ENCODE data around the gene ZNF584. TPM values are rescaled to one million over a fixed set of nuclear protein-coding genes. Genes with fewer than 3 reads are reported as not detected.
A peak's percentile ranks its signal among the peaks of the same experiment; 100 is the strongest.

ZNF584 gene
- total and polyA plus RNA-seq, 2 experiments from 2014 or later = 15.6 to 16.0 TPM

DNA sequence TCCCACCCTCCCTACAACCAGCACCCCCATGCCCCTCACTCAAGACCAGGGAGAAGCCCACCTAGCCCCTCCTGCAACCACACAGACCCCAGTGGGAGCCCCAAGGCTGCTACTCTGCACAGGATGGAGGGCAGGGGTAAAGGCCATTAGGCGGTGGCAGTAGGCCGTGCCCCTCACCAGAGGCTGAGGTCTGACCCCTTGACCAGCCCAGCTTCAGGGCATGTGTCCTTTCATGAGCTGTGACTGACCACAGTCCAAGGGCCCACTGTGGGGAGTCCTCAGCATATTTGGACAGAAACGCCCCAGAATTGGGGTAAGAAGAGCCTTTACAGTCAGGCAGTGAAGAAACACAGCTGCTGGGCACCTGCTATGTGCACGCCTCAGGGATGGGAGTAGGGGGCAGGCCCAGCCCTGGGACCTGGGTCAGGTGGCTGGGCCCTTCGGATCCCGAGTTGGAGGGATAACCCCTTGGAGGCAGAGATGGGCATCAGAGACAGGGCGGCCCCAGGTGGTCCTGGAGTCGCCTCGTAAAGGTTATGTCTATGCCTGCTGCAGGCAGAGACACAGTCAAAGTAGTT lies 23.0 kb upstream of the ZNF584 start:
- Histone ChIP-seq H3K4me1 (ENCODE audit: low read depth) (peaks cover 13% of the 10 kb centered on the region), H3K27ac (peak overlapping the region; percentile 96), H3K9me3 (ENCODE audit: low read depth) (no peaks in the 10 kb centered on the region), H3K4me3 (peak overlapping the region; percentile 77), H3K36me3 (peaks cover 3% of the 10 kb centered on the region), H3K27me3 (no peaks in the 10 kb centered on the region)
- TF ChIP-seq, protein P1, sequence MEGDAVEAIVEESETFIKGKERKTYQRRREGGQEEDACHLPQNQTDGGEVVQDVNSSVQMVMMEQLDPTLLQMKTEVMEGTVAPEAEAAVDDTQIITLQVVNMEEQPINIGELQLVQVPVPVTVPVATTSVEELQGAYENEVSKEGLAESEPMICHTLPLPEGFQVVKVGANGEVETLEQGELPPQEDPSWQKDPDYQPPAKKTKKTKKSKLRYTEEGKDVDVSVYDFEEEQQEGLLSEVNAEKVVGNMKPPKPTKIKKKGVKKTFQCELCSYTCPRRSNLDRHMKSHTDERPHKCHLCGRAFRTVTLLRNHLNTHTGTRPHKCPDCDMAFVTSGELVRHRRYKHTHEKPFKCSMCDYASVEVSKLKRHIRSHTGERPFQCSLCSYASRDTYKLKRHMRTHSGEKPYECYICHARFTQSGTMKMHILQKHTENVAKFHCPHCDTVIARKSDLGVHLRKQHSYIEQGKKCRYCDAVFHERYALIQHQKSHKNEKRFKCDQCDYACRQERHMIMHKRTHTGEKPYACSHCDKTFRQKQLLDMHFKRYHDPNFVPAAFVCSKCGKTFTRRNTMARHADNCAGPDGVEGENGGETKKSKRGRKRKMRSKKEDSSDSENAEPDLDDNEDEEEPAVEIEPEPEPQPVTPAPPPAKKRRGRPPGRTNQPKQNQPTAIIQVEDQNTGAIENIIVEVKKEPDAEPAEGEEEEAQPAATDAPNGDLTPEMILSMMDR (IDR thresholded peaks at IDR 0.05; ENCODE audit: low read depth, low read length) = no peak
- no peak for DNase-seq (ENCODE audit: low read depth in 1 of 2, low spot score in 1 of 2)

DNA sequence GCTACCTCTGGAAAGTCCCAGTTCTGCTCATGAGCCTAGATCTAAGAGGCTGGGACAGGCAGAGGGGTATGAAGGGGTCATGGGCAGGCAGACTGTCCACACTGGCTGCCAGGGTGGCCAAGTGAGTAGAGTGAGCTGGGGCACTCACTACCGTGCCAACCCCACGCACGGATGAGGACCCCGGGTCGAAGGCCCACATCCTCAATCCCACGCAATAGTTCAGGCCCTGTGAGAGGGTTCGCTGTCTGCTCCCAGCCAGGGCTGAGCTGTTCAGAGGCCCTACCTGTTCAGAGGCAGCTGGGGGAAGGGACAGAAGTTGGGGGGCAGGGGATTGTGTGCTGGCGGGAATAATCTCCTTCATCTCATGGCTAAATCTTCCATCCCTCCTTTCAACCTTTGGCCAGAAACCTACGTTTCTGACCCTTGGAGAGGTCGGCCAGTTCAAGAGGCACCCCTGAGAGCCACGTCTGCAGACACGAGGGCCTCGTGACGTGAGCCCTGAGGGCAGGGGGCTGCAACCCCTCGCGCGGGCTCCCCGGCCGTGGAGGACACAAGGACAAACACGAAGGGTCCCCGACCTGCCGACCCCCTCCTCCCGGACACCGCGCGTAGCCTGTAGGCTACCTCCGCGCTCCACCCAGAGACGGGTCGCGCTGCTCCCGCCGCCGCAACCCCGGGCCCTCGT lies 22.4 kb upstream of the ZNF584 start:
- TF ChIP-seq, protein P1 (IDR thresholded peaks at IDR 0.05; ENCODE audit: low read depth, low read length) = no peak
- no peak for DNase-seq (ENCODE audit: low read depth in 1 of 2, low spot score in 1 of 2)
- H3K27ac ChIP-seq = peak overlapping the region; percentile 96
- H3K9me3 ChIP-seq (ENCODE audit: low read depth) = no peaks in the 10 kb centered on the region
- H3K27me3 ChIP-seq = no peaks in the 10 kb centered on the region
- peaks cover 9% of the 10 kb centered on the region for H3K36me3 ChIP-seq
- peak overlapping the region; percentile 77 for H3K4me3 ChIP-seq
- peaks cover 13% of the 10 kb centered on the region for H3K4me1 ChIP-seq (ENCODE audit: low read depth)

DNA sequence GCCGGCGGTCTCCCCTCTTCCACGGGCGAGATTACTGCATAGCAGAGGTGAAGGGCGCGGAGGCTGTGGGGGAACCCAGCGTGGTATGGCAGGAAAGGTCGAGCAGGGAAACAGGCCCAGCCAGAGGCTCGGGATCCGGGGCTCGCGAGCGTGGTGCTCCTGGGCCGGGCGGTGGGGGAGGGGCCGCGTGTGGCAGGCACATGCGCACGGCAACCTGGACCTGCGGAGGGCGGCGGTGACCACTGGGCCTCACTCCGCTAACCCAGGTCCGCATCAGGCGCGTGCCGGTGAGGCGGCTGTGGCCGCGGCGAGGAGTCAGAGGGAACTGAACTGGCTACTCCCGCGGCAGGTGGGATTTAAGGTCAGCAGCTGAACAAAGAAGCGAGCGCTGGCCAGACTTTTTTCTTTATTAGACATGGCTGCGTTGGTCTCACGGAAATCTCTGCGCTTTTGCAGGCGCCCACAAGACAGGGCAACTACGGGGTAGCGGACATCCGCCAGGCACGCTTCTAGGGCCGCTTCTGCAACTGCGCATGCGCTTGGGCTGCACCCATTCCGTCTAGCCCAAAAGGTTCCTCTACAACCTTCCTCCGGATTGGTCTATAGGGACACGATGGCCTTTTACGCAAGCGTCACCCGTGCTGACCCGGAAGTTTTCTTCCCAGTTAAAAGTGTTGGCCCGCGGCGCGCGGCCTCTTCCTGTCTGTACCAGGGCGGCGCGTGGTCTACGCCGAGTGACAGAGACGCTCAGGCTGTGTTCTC lies 21.7 kb upstream of the ZNF584 start, which contains the start of gene RPS5:
RPS5 (plus strand) TSS at position 694 of the 762 bp plus-strand sequence. CDS start 869 bp downstream, outside the sequence.
- H3K27ac ChIP-seq = peak within 1 kb of the TSS; percentile 96

DNA sequence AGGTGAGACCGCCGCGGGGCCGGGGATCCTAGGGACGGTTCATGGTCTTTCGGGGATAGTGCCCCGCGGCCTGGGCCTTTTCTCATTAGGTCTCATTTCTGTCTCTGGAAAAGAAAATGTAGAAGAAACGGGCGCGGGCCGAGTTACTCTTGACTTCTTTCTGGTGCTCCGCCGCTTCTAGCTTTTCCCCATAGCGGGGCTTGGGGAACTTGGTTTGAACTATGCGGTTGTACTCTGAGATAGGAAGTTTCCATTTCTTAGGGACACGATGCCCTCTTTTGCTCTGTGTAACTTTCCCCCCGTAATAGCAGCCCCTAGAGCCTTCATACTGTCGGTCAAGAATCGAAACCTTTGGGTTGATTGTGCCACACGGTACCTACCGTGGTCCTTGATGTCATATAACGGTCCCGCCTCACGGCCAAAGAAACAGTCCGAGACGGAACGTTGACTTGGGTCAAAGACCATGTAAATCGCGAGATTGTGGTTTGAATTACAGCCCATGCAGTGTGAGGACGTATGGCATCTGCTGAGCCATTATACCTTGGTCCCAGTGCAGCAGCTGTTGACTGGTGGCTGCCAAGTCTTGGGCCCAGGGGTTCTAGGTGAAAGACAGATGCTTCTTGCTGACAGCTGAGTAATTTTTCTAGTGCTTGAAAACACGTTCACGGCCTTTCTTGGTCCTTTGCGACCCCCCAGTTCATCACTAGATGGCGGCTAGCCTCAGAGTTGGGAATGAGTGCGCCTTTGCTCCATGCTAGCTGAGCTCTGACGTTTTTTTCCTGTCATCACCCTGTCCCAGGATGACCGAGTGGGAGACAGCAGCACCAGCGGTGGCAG lies 20.9 kb upstream of the ZNF584 start:
- Histone ChIP-seq H3K27ac (peak overlapping the region; percentile 96), H3K4me3 (peak overlapping the region; percentile 77), H3K4me1 (ENCODE audit: low read depth) (peaks cover 13% of the 10 kb centered on the region), H3K36me3 (peaks cover 15% of the 10 kb centered on the region), H3K27me3 (no peaks in the 10 kb centered on the region), H3K9me3 (ENCODE audit: low read depth) (no peaks in the 10 kb centered on the region)
- TF ChIP-seq, protein P1 (IDR thresholded peaks at IDR 0.05; ENCODE audit: low read depth, low read length) = peak; percentile 12
- no peak for DNase-seq (ENCODE audit: low read depth in 1 of 2, low spot score in 1 of 2)

More for the DNA sequence above, 21.7 kb upstream of the ZNF584 start, which contains the start of gene RPS5:
- DNase-seq (ENCODE audit: low read depth in 1 of 2, low spot score in 1 of 2) = peak; percentile 99
- no peaks in the 10 kb centered on the region for H3K9me3 ChIP-seq (ENCODE audit: low read depth)
- peaks cover 13% of the 10 kb centered on the region for H3K36me3 ChIP-seq
- TF ChIP-seq, protein P1 (IDR thresholded peaks at IDR 0.05; ENCODE audit: low read depth, low read length) = no peak
- H3K27me3 ChIP-seq = no peaks in the 10 kb centered on the region
- H3K4me1 ChIP-seq (ENCODE audit: low read depth) = peaks cover 13% of the 10 kb centered on the region
- H3K4me3 ChIP-seq = peak within 1 kb of the TSS; percentile 77

DNA sequence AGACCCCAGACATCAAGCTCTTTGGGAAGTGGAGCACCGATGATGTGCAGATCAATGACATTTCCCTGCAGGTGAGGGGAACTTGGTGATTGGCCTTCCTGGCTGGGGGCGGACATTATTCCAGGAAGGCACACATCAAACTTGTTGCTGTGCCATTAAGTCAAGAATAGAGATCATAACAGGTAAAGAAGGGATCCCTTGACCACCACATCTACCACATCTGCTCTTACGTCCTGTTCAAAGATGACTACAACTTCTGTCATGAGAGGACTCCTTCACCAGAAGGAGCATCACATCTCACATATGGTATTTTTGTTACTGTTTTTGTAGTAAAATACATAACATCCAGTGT lies 20.3 kb upstream of the ZNF584 start:
- Histone ChIP-seq H3K4me1 (ENCODE audit: low read depth) (peaks cover 13% of the 10 kb centered on the region), H3K27ac (no peak overlapping the region), H3K4me3 (peak overlapping the region; percentile 77), H3K36me3 (peaks cover 18% of the 10 kb centered on the region), H3K27me3 (no peaks in the 10 kb centered on the region), H3K9me3 (ENCODE audit: low read depth) (no peaks in the 10 kb centered on the region)
- TF ChIP-seq, protein P1 (IDR thresholded peaks at IDR 0.05; ENCODE audit: low read depth, low read length) = no peak
- DNase-seq (ENCODE audit: low read depth in 1 of 2, low spot score in 1 of 2) = no peak

All from cardiac muscle cell (in vitro differentiated cells and primary cell).